Trophoblast cell (in vitro differentiated cells and primary cell): ENCODE data around the gene GPR37.

ENCODE experiments used
- DNase-seq, 2 donors: peaks; one replicate each; pipeline ENCODE4 v3.0.0-alpha.2; 2016
- H2AFZ ChIP-seq: 2 replicates; pipeline ENCODE4 v1.6.1; 2013; ENCODE audit warnings: low read length, moderate library complexity, mild to moderate bottlenecking; ENCODE audit not compliant: insufficient read depth, poor library complexity
- H2AK5ac ChIP-seq: 2 replicates; pipeline ENCODE4 v1.6.1; 2013; ENCODE audit warnings: mild to moderate bottlenecking, low read length
- H2BK120ac ChIP-seq: 2 replicates; pipeline ENCODE4 v1.6.1; 2013; ENCODE audit warnings: low read length, mild to moderate bottlenecking, moderate library complexity; ENCODE audit not compliant: insufficient read depth, poor library complexity
- H2BK12ac ChIP-seq: 2 replicates; pipeline ENCODE4 v1.6.1; 2013; ENCODE audit warnings: mild to moderate bottlenecking, low read length, moderate library complexity
- H2BK5ac ChIP-seq: 2 replicates; pipeline ENCODE4 v1.6.1; 2013; ENCODE audit warnings: low read length, low read depth, moderate library complexity, mild to moderate bottlenecking; ENCODE audit not compliant: poor library complexity
- H3K14ac ChIP-seq: 2 replicates; pipeline ENCODE4 v1.6.1; 2013; ENCODE audit warnings: mild to moderate bottlenecking, low read length
- H3K18ac ChIP-seq: 2 replicates; pipeline ENCODE4 v1.6.1; 2013; ENCODE audit warnings: mild to moderate bottlenecking, low read length
- H3K23ac ChIP-seq: 2 replicates; pipeline ENCODE4 v1.6.1; 2013; ENCODE audit warnings: low read length
- H3K27ac ChIP-seq: 2 replicates; pipeline ENCODE4 v1.5.1; 2013; ENCODE audit warnings: low read depth, mild to moderate bottlenecking, inconsistent platforms, low read length, moderate library complexity
- H3K27me3 ChIP-seq: 2 replicates; pipeline ENCODE4 v1.6.1; 2013; ENCODE audit warnings: inconsistent platforms, mild to moderate bottlenecking, low read length, moderate library complexity; ENCODE audit not compliant: insufficient read depth
- H3K36me3 ChIP-seq, 2 experiments: 1 replicate in 1 of 2; 2 replicates in 1 of 2; pipeline ENCODE4 v1.6.1; 2013; ENCODE audit warnings: low read length in 2 of 2, mild to moderate bottlenecking in 2 of 2, moderate library complexity in 1 of 2; ENCODE audit not compliant: insufficient read depth in 2 of 2, control insufficient read depth in 1 of 2
- H3K4ac ChIP-seq: 2 replicates; pipeline ENCODE4 v1.6.1; 2013; ENCODE audit warnings: low read depth, mild to moderate bottlenecking, low read length, moderate library complexity
- H3K4me1 ChIP-seq, 2 experiments: 1 replicate in 1 of 2; 2 replicates in 1 of 2; pipeline ENCODE4 v1.6.1; 2013; ENCODE audit warnings: low read length in 2 of 2, mild to moderate bottlenecking in 2 of 2, moderate library complexity in 1 of 2; ENCODE audit not compliant: insufficient read depth in 2 of 2, control insufficient read depth in 1 of 2
- H3K4me2 ChIP-seq: 2 replicates; pipeline ENCODE4 v1.6.1; 2013; ENCODE audit warnings: inconsistent platforms, mild to moderate bottlenecking, low read length, moderate library complexity
- H3K4me3 ChIP-seq: 2 replicates; pipeline ENCODE4 v1.5.1; 2013; ENCODE audit warnings: mild to moderate bottlenecking, low read depth, low read length, inconsistent platforms
- H3K79me1 ChIP-seq: one replicate; pipeline ENCODE4 v1.6.1; 2013; ENCODE audit warnings: low read length
- H3K79me2 ChIP-seq: 2 replicates; pipeline ENCODE4 v1.6.1; 2013; ENCODE audit warnings: low read length, mild to moderate bottlenecking; ENCODE audit not compliant: control insufficient read depth, insufficient read depth, poor library complexity
- H3K9ac ChIP-seq: 2 replicates; pipeline ENCODE4 v1.6.1; 2013; ENCODE audit warnings: mild to moderate bottlenecking, low read length
- H3K9me3 ChIP-seq: 2 replicates; pipeline ENCODE4 v1.6.1; 2013; ENCODE audit warnings: low read depth, mild to moderate bottlenecking, control low read depth, inconsistent platforms, low read length; ENCODE audit not compliant: insufficient read depth
- H4K12ac ChIP-seq: 2 replicates; pipeline ENCODE4 v1.6.1; 2013; ENCODE audit warnings: low read depth, mild to moderate bottlenecking, low read length, moderate library complexity
- H4K8ac ChIP-seq: 2 replicates; pipeline ENCODE4 v1.6.1; 2013; ENCODE audit warnings: low read depth, mild to moderate bottlenecking, low read length, moderate library complexity
- H4K91ac ChIP-seq: one replicate; pipeline ENCODE4 v1.6.1; 2013; ENCODE audit warnings: low read depth, mild to moderate bottlenecking, low read length, moderate library complexity
- WGBS: extraction: QIAGEN DNeasy Blood & Tissue Kit; methylation state at CpG from one replicate; pipeline ENCODE4 v1.1.7; 2013; ENCODE audit warnings: missing lambda C conversion rate; ENCODE audit not compliant: insufficient read length, insufficient coverage; ENCODE audit errors: extremely low coverage; 5-methylcytosine and 5-hydroxymethylcytosine counted together

GPR37 gene

GRCh38 chr7:124761164-124761715, 4.4 kb downstream of the GPR37 start:
- peak overlapping the region; percentile 47 for H3K4me2 ChIP-seq
- H3K79me2 ChIP-seq, result peaks cover 22% of the 10 kb centered on the region
- no peak overlapping the region for H3K9ac ChIP-seq
- H3K18ac ChIP-seq, result no peak overlapping the region
- H2AFZ ChIP-seq, result no peak overlapping the region
- H2BK5ac ChIP-seq, result no peak overlapping the region
- peaks cover 4 to 5% of the 10 kb centered on the region in 2 experiments for H3K4me1 ChIP-seq
- H3K79me1 ChIP-seq, result peaks cover 18% of the 10 kb centered on the region
- no peak overlapping the region for H2BK12ac ChIP-seq
- H3K23ac ChIP-seq, result peak overlapping the region; percentile 45
- H3K27ac ChIP-seq, result no peak overlapping the region
- H3K4me3 ChIP-seq, result no peak overlapping the region
- no peak overlapping the region for H4K8ac ChIP-seq
- no peak overlapping the region for H2AK5ac ChIP-seq
- no peaks in the 10 kb centered on the region for H3K27me3 ChIP-seq
- no peak overlapping the region for H2BK120ac ChIP-seq
- H3K14ac ChIP-seq, result no peak overlapping the region
- peak overlapping the region; percentile 41 for H3K4ac ChIP-seq
- no peaks in the 10 kb centered on the region for H3K9me3 ChIP-seq
- H3K36me3 ChIP-seq, result peaks cover 4 to 8% of the 10 kb centered on the region in 2 experiments
- no peak overlapping the region for H4K91ac ChIP-seq
- DNase-seq, result no peak
- H4K12ac ChIP-seq, result no peak overlapping the region
- no CpG with 5 or more reads among the region's 2 CpGs for WGBS

- H2BK12ac ChIP-seq, result no peak overlapping the region
- H2AFZ ChIP-seq, result no peak overlapping the region
- no peaks in the 10 kb centered on the region for H3K27me3 ChIP-seq
- H3K9me3 ChIP-seq, result no peaks in the 10 kb centered on the region
- H3K36me3 ChIP-seq, result peaks cover 4 to 8% of the 10 kb centered on the region in 2 experiments
- no peak overlapping the region for H3K4me3 ChIP-seq
- no peak overlapping the region for H3K4ac ChIP-seq
- no peak overlapping the region for H3K27ac ChIP-seq
- no peak overlapping the region for H2BK5ac ChIP-seq
- no peak overlapping the region for H3K4me2 ChIP-seq
- H3K9ac ChIP-seq, result no peak overlapping the region
- no peak overlapping the region for H4K8ac ChIP-seq
- no peak overlapping the region for H3K18ac ChIP-seq
- WGBS, result no CpG with 5 or more reads among the region's 2 CpGs
- no peak overlapping the region for H3K14ac ChIP-seq
- no peak overlapping the region for H3K23ac ChIP-seq
- no peaks in the 10 kb centered on the region for H3K79me1 ChIP-seq
- DNase-seq, result no peak
- no peak overlapping the region for H2AK5ac ChIP-seq
- no peak overlapping the region for H4K91ac ChIP-seq
- H3K79me2 ChIP-seq, result peaks cover 5% of the 10 kb centered on the region
- no peak overlapping the region for H4K12ac ChIP-seq
- peaks cover 4 to 5% of the 10 kb centered on the region in 2 experiments for H3K4me1 ChIP-seq
- H2BK120ac ChIP-seq, result no peak overlapping the region
These were observed 7.3 kb downstream of the GPR37 start for GRCh38 chr7:124758327-124758726.

DNA sequence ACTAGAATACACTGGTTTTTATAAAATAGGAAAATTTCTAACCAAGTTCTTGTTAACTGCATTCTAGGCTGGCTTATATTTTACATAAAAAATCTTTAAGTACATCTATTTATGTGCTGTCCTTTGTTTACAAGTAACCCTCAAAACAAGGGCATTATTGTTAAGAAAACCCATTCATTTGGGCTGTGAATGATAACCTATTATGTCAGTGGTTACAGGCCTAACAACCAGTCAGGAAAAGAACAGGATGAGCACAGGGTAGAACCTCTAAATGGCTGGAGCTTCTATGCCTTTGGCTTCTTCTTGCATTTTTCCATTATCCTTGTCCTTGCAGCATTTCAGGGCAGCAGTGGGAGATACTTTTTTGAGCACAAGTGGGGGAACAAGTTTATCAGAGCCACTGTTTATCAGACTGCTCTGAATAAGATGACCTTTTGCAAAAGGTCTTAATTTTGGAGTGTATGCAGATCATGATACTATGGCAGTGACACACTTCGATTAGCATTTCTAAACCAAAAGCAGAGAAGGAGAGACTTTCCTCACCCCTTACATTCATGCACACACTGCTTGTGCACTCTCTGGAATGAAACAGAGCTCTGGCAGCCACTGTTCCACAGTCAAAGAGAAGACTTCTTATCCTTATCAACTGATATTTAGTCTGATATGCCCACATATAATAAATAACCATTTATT, 10.9 kb downstream of the GPR37 start:
- Histone ChIP-seq H3K23ac (no peak overlapping the region), H3K27ac (no peak overlapping the region), H3K27me3 (no peaks in the 10 kb centered on the region), H3K4me2 (no peak overlapping the region), H3K9ac (no peak overlapping the region), H3K4ac (no peak overlapping the region), H3K14ac (no peak overlapping the region), H2AK5ac (no peak overlapping the region), H3K79me1 (no peaks in the 10 kb centered on the region), H4K8ac (no peak overlapping the region), H3K9me3 (no peaks in the 10 kb centered on the region), H2BK12ac (no peak overlapping the region), H3K4me1 (no peaks in the 10 kb centered on the region), H3K18ac (no peak overlapping the region), H4K91ac (no peak overlapping the region), H2BK5ac (no peak overlapping the region), H3K4me3 (no peak overlapping the region), H4K12ac (no peak overlapping the region), H3K36me3 (peaks cover 4 to 8% of the 10 kb centered on the region in 2 experiments), H3K79me2 (peaks cover 2% of the 10 kb centered on the region), H2BK120ac (no peak overlapping the region), H2AFZ (no peak overlapping the region)
- WGBS, result no CpG with 5 or more reads among the region's 1 CpG
- no peak for DNase-seq

GRCh38 chr7:124752310-124752709, 13.3 kb downstream of the GPR37 start:
- peaks cover 2 to 7% of the 10 kb centered on the region in 2 experiments for H3K36me3 ChIP-seq
- peaks cover 2% of the 10 kb centered on the region for H3K79me2 ChIP-seq
- no peak overlapping the region for H3K4ac ChIP-seq
- H4K8ac ChIP-seq, result no peak overlapping the region
- no CpG with 5 or more reads among the region's 1 CpG for WGBS
- no peak overlapping the region for H2BK5ac ChIP-seq
- H3K27ac ChIP-seq, result no peak overlapping the region
- DNase-seq, result peak; percentile 70 to 72
- no peak overlapping the region for H2AFZ ChIP-seq
- H3K4me1 ChIP-seq, result peaks cover 0 to 3% of the 10 kb centered on the region in 2 experiments
- H3K9me3 ChIP-seq, result no peaks in the 10 kb centered on the region
- no peak overlapping the region for H2BK12ac ChIP-seq
- no peak overlapping the region for H3K23ac ChIP-seq
- no peak overlapping the region for H2AK5ac ChIP-seq
- H3K27me3 ChIP-seq, result no peaks in the 10 kb centered on the region
- no peak overlapping the region for H3K18ac ChIP-seq
- H3K79me1 ChIP-seq, result no peaks in the 10 kb centered on the region
- no peak overlapping the region for H2BK120ac ChIP-seq
- no peak overlapping the region for H4K12ac ChIP-seq
- no peak overlapping the region for H3K4me2 ChIP-seq
- H4K91ac ChIP-seq, result no peak overlapping the region
- no peak overlapping the region for H3K9ac ChIP-seq
- no peak overlapping the region for H3K14ac ChIP-seq
- H3K4me3 ChIP-seq, result no peak overlapping the region
